SK-N-SH (cell line): Measurements from ENCODE around the gene ARMH3. TPM values are rescaled to one million over a fixed set of nuclear protein-coding genes. Genes with fewer than 3 reads are reported as not detected.
A peak's percentile ranks its signal among the peaks of the same experiment; 100 is the strongest.

ENCODE experiments used
- CTCF ChIA-PET: fragments of 300-600, 350-600 bp; formaldehyde crosslinking; extraction: SDS; loops from one replicate; lab custom pipeline; 2021; lab: Yijun Ruan, JAX
- POLR2A ChIA-PET: fragments of 350-600 bp; sonication (Branson Sonifier 250); formaldehyde crosslinking; extraction: SDS; loops from one replicate; lab custom pipeline; 2020; ENCODE audit warnings: antibody characterized with exemption, inconsistent platforms; lab: Yijun Ruan, JAX
- DNase-seq: peaks from one replicate; pipeline ENCODE4 v3.0.0; 2012
- H2AFZ ChIP-seq: fragments of 200-600 bp; sonication (generic); 2 replicates; pipeline ENCODE4 v1.8.1; 2016; ENCODE audit warnings: antibody characterized with exemption, mild to moderate bottlenecking, low read depth
- H3F3A ChIP-seq: fragments of 200-600 bp; sonication (generic); replicated peaks from 2 replicates; pipeline ENCODE3; 2016; ENCODE audit warnings: antibody characterized with exemption, mild to moderate bottlenecking; ENCODE audit not compliant: insufficient read depth
- H3K27ac ChIP-seq, 2 experiments: fragments of 200-500 bp in 1 of 2; fragments of 200-600 bp in 1 of 2; sonication (Bioruptor generic) in 1 of 2; sonication (generic), shearing (Covaris generic) in 1 of 2; 2 replicates each; pipeline versions ENCODE4 v1.5.1 to v1.6.1; 2014 to 2016; ENCODE audit warnings: low read depth in 2 of 2, inconsistent platforms in 1 of 2, low read length in 1 of 2, mild to moderate bottlenecking in 1 of 2, mixed read lengths in 1 of 2
- H3K27me3 ChIP-seq: fragments of 200-600 bp; sonication (generic), shearing (Covaris generic); 2 replicates; pipeline ENCODE4 v1.6.1; 2016; ENCODE audit warnings: mixed run types; ENCODE audit not compliant: insufficient read depth
- H3K36me3 ChIP-seq, 2 experiments: fragments of 200-500 bp in 1 of 2; fragments of 200-600 bp in 1 of 2; sonication (Bioruptor generic) in 1 of 2; sonication (generic) in 1 of 2; replicated peaks in 1 of 2; 2 replicates each; pipeline versions ENCODE3 to v1.5.1; 2014 to 2016; ENCODE audit warnings: low read length in 1 of 2, mild to moderate bottlenecking in 1 of 2; ENCODE audit not compliant: insufficient read depth in 2 of 2, control insufficient read depth in 1 of 2
- H3K4me1 ChIP-seq, 2 experiments: fragments of 200-500 bp in 1 of 2; fragments of 200-600 bp in 1 of 2; sonication (Bioruptor generic) in 1 of 2; sonication (generic), shearing (Covaris generic) in 1 of 2; 2 replicates each; pipeline versions ENCODE4 v1.5.1 to v1.6.1; 2014 to 2016; ENCODE audit warnings: low read depth in 1 of 2, low read length in 1 of 2, mixed run types in 1 of 2; ENCODE audit not compliant: insufficient read depth in 2 of 2, control insufficient read depth in 1 of 2
- H3K4me2 ChIP-seq: fragments of 200-600 bp; sonication (generic), shearing (Covaris generic); 2 replicates; pipeline ENCODE4 v1.6.1; 2017; ENCODE audit warnings: mixed run types
- H3K4me3 ChIP-seq, 2 experiments: fragments of 200-500 bp in 1 of 2; fragments of 200-600 bp in 1 of 2; sonication (Bioruptor generic) in 1 of 2; sonication (generic), shearing (Covaris generic) in 1 of 2; 2 replicates each; pipeline versions ENCODE4 v1.5.1 to v1.8.1; 2014 to 2016; ENCODE audit warnings: low read depth in 2 of 2, inconsistent platforms in 1 of 2, low read length in 1 of 2, mild to moderate bottlenecking in 1 of 2, mixed read lengths in 1 of 2, moderate library complexity in 1 of 2
- H3K79me2 ChIP-seq: fragments of 200-600 bp; sonication (generic); 2 replicates; pipeline ENCODE4 v1.8.1; 2017; ENCODE audit warnings: mild to moderate bottlenecking; ENCODE audit not compliant: insufficient read depth
- H3K9ac ChIP-seq: fragments of 200-600 bp; sonication (generic); 2 replicates; pipeline ENCODE4 v1.6.1; 2017; ENCODE audit warnings: mixed run types
- H3K9me2 ChIP-seq: fragments of 200-600 bp; sonication (generic); 2 replicates; pipeline ENCODE4 v1.6.1; 2017; ENCODE audit warnings: mixed run types
- H3K9me3 ChIP-seq: fragments of 200-600 bp; sonication (generic); 2 replicates; pipeline ENCODE4 v1.6.1; 2017; ENCODE audit warnings: mixed run types, mild to moderate bottlenecking, moderate library complexity
- H4K20me1 ChIP-seq: fragments of 200-600 bp; sonication (generic); 2 replicates; pipeline ENCODE4 v1.6.1; 2017; ENCODE audit warnings: mild to moderate bottlenecking, mixed run types; ENCODE audit not compliant: insufficient read depth
- CHD2 ChIP-seq: fragments of 150-350 bp; IDR thresholded peaks from 2 replicates; pipeline ENCODE4 v1.6.1; 2018; ENCODE audit warnings: low read length; ENCODE audit not compliant: partially characterized antibody
- CTCF ChIP-seq: fragments of 200-600 bp; sonication (generic); IDR thresholded peaks from 2 replicates; pipeline ENCODE4 v1.6.1; 2017; ENCODE audit warnings: antibody characterized with exemption, mild to moderate bottlenecking, moderate library complexity
- ELF1 ChIP-seq: IDR thresholded peaks from 2 replicates; pipeline ENCODE4 v1.4.0; 2012
- EP300 ChIP-seq, 2 experiments: IDR thresholded peaks; 2 replicates each; pipeline versions ENCODE4 v1.4.0 to v1.6.1; 2012; ENCODE audit warnings: borderline replicate concordance in 1 of 2, low read depth in 1 of 2, low read length in 1 of 2
- EZH2phosphoT487 ChIP-seq: fragments of 200-600 bp; sonication (generic); IDR thresholded peaks from 2 replicates; pipeline ENCODE4 v1.6.1; 2017; ENCODE audit warnings: low read depth, mixed run types, mild to moderate bottlenecking, antibody characterized with exemption, moderate library complexity, borderline replicate concordance
- FOSL2 ChIP-seq: IDR thresholded peaks from 2 replicates; pipeline ENCODE4 v1.4.0; 2012; ENCODE audit warnings: low read depth, mild to moderate bottlenecking, moderate library complexity, borderline replicate concordance
- FOXJ3 ChIP-seq: sonication (generic); formaldehyde crosslinking; IDR thresholded peaks from 2 replicates; pipeline ENCODE4 v1.5.1; 2020; ENCODE audit warnings: mild to moderate bottlenecking, missing genetic modification reagents
- FOXM1 ChIP-seq: IDR thresholded peaks from 2 replicates; pipeline ENCODE4 v1.4.0; 2012; ENCODE audit warnings: low read depth, mild to moderate bottlenecking
- GABPA ChIP-seq: IDR thresholded peaks from 2 replicates; pipeline ENCODE4 v1.4.0; 2012; ENCODE audit warnings: low read depth, mild to moderate bottlenecking
- GATA2 ChIP-seq: sonication (generic); formaldehyde crosslinking; IDR thresholded peaks from 2 replicates; pipeline ENCODE4 v1.5.0; 2020; ENCODE audit warnings: mild to moderate bottlenecking, missing genetic modification reagents
- NFIC ChIP-seq: IDR thresholded peaks from 2 replicates; pipeline ENCODE4 v1.4.0; 2012; ENCODE audit warnings: borderline replicate concordance
- NRF1 ChIP-seq: IDR thresholded peaks from 2 replicates; pipeline ENCODE4 v1.6.1; 2012; ENCODE audit warnings: low read depth, mild to moderate bottlenecking, low read length
- RAD21 ChIP-seq: IDR thresholded peaks from 2 replicates; pipeline ENCODE4 v1.6.1; 2012; ENCODE audit warnings: mild to moderate bottlenecking, low read length
- RCOR1 ChIP-seq: fragments of 150-350 bp; IDR thresholded peaks from 2 replicates; pipeline ENCODE4 v1.6.1; 2017; ENCODE audit warnings: antibody characterized with exemption, low read length
- RFX5 ChIP-seq: IDR thresholded peaks from 2 replicates; pipeline ENCODE4 v1.6.1; 2012; ENCODE audit warnings: mild to moderate bottlenecking, improper control_type of control experiment, low read length
- SIN3A ChIP-seq: IDR thresholded peaks from 2 replicates; pipeline ENCODE4 v1.6.1; 2012; ENCODE audit warnings: low read depth, mild to moderate bottlenecking, low read length, moderate library complexity, borderline replicate concordance
- TAF1 ChIP-seq: IDR thresholded peaks from 2 replicates; pipeline ENCODE4 v1.6.1; 2012; ENCODE audit warnings: low read depth, mild to moderate bottlenecking, low read length, moderate library complexity, borderline replicate concordance
- TCF12 ChIP-seq: IDR thresholded peaks from 2 replicates; pipeline ENCODE4 v1.4.0; 2012
- TEAD4 ChIP-seq: IDR thresholded peaks from 2 replicates; pipeline ENCODE4 v1.4.0; 2012; ENCODE audit warnings: mild to moderate bottlenecking, borderline replicate concordance; ENCODE audit not compliant: insufficient read depth
- USF1 ChIP-seq: IDR thresholded peaks from 2 replicates; pipeline ENCODE4 v1.4.0; 2012; ENCODE audit warnings: low read depth, borderline replicate concordance
- USF2 ChIP-seq: fragments of 150-350 bp; IDR thresholded peaks from 2 replicates; pipeline ENCODE4 v1.6.1; 2017; ENCODE audit warnings: antibody characterized with exemption, low read length, low read depth, borderline replicate concordance
- WGBS: methylation state at CpG from one replicate; pipeline ENCODE4 v1.1.6; 2017; ENCODE audit warnings: low lambda C conversion rate; 5-methylcytosine and 5-hydroxymethylcytosine counted together
- polyA plus RNA-seq, 3 experiments: library from polyadenylated mRNA; depleted of rRNA; stranded (reverse); fragments of >200 nt; gene quantifications; 2 replicates each; pipeline ENCODE4 v1.2.3, GENCODE V29; 2012
- TF ChIP-seq, protein P1 (sequence below): IDR thresholded peaks from 2 replicates; pipeline ENCODE4 v1.6.1; 2012; ENCODE audit warnings: mild to moderate bottlenecking, low read depth, low read length, moderate library complexity
- TF ChIP-seq, protein P2 (sequence below): fragments of 150-350 bp; IDR thresholded peaks from 2 replicates; pipeline ENCODE4 v1.6.1; 2016; ENCODE audit warnings: mild to moderate bottlenecking, low read depth, low read length

Gene ARMH3
- polyA plus RNA-seq, 1 of the 3 experiments (the other 2 are of a cell fraction) = 12.1 TPM

DNA sequence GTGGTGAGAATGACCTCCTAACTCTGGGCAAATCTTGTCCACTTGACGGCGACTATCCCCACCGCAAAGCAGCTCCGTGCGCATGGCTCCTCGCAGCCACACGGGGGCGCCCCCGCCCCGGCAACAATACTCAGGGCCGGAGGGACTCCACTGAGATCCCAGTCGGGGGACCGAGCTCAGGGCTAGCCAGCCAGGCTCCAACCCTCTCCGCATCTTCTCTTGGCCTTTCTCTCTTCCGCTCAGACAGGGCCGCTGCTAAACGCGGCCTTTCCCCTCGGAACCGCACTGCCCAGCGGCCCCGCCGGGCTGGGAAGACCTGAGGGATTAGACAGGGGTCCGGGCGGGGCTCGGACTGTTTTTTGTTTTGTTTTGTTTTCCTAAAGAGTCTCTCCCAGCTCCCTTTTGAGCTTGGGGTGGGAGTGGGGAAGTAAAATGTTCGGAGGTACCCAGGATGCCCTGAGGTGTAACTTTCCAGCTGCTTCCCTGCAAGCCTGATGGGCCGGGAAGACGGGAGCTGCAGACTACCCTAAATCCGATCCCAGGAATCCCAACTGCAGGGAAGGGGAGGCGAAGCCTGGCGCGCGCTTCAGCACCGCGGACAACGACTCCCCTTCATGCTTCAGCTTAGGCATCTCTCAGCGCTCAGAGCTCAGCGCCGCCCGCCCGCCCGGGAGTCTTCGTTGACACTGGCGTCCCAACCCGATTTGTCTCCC, 215.1 kb downstream of the ARMH3 start:
- Histone ChIP-seq H3K4me1 (peaks cover 0 to 16% of the 10 kb centered on the region in 2 experiments; a peak in 1 of 4 replicates), H3K9me3 (no peaks in the 10 kb centered on the region), H4K20me1 (0 out of 2 replicates have a peak, but pooled peaks cover 4% of the 10 kb centered on the region), H2AFZ (no peak overlapping the region), H3K4me2 (no peak overlapping the region), H3K4me3 (peak overlapping the region in 1 of 2 experiments; percentile 45; a peak in 1 of 4 replicates), H3F3A (peaks cover 9% of the 10 kb centered on the region), H3K27ac (no peak overlapping the region), H3K9me2 (no peaks in the 10 kb centered on the region), H3K27me3 (no peaks in the 10 kb centered on the region), H3K9ac (no peak overlapping the region), H3K79me2 (peaks cover 5% of the 10 kb centered on the region; the same call in 1 of the 2 replicates), H3K36me3 (peaks cover 0 to 3% of the 10 kb centered on the region in 2 experiments)
- WGBS = 73% methylated on average over 39 of the region's 46 CpGs
- peak; percentile 93 for DNase-seq
- POLR2A ChIA-PET = interaction anchor here (1.1 to 2.7 kb wide), 4 partner anchors 8 to 169 kb away, joined by 3 to 10 read pairs (median 4); partner anchors contain the start of gene OGA
- CTCF ChIA-PET = interaction anchor here (0.6 to 13.4 kb wide), 59 partner anchors 11 to 663 kb away, joined by 3 to 301 read pairs (median 5); partner anchors contain the start of genes ARMH3, HPS6, NPM3 and OGA
- no peak for TF ChIP-seq TCF12
- TF ChIP-seq RAD21 = peak; percentile 90
- no peak for TF ChIP-seq GABPA
- no peak for TF ChIP-seq EP300 (IDR thresholded peaks at IDR 0.05; ENCODE audit: borderline replicate concordance in 1 of 2, low read depth in 1 of 2, low read length in 1 of 2)
- no peak for TF ChIP-seq FOXM1
- TF ChIP-seq, protein P1, sequence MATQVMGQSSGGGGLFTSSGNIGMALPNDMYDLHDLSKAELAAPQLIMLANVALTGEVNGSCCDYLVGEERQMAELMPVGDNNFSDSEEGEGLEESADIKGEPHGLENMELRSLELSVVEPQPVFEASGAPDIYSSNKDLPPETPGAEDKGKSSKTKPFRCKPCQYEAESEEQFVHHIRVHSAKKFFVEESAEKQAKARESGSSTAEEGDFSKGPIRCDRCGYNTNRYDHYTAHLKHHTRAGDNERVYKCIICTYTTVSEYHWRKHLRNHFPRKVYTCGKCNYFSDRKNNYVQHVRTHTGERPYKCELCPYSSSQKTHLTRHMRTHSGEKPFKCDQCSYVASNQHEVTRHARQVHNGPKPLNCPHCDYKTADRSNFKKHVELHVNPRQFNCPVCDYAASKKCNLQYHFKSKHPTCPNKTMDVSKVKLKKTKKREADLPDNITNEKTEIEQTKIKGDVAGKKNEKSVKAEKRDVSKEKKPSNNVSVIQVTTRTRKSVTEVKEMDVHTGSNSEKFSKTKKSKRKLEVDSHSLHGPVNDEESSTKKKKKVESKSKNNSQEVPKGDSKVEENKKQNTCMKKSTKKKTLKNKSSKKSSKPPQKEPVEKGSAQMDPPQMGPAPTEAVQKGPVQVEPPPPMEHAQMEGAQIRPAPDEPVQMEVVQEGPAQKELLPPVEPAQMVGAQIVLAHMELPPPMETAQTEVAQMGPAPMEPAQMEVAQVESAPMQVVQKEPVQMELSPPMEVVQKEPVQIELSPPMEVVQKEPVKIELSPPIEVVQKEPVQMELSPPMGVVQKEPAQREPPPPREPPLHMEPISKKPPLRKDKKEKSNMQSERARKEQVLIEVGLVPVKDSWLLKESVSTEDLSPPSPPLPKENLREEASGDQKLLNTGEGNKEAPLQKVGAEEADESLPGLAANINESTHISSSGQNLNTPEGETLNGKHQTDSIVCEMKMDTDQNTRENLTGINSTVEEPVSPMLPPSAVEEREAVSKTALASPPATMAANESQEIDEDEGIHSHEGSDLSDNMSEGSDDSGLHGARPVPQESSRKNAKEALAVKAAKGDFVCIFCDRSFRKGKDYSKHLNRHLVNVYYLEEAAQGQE = peak; percentile 88
- no peak for TF ChIP-seq FOXJ3
- no peak for TF ChIP-seq USF2
- TF ChIP-seq TAF1 = no peak
- peak; percentile 96 for TF ChIP-seq CTCF
- no peak for TF ChIP-seq TEAD4
- TF ChIP-seq ELF1 = no peak
- TF ChIP-seq EZH2phosphoT487 = no peak
- no peak for TF ChIP-seq NFIC
- TF ChIP-seq RCOR1 = no peak
- TF ChIP-seq, protein P2, sequence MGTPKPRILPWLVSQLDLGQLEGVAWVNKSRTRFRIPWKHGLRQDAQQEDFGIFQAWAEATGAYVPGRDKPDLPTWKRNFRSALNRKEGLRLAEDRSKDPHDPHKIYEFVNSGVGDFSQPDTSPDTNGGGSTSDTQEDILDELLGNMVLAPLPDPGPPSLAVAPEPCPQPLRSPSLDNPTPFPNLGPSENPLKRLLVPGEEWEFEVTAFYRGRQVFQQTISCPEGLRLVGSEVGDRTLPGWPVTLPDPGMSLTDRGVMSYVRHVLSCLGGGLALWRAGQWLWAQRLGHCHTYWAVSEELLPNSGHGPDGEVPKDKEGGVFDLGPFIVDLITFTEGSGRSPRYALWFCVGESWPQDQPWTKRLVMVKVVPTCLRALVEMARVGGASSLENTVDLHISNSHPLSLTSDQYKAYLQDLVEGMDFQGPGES = no peak
- TF ChIP-seq GATA2 (CRISPR knock-in tag) = no peak
- no peak for TF ChIP-seq FOSL2
- TF ChIP-seq SIN3A = no peak
- no peak for TF ChIP-seq RFX5
- no peak for TF ChIP-seq NRF1
- TF ChIP-seq USF1 = no peak
- TF ChIP-seq CHD2 = no peak
